GM18517 (cell line): ENCODE results near the gene CLEC2A.
"Not testable (repeated sequence)": the region's sequence is repeated elsewhere in the genome, so short reads cannot be mapped to it uniquely, and the experiment has no call there.

Experiments
- ATAC-seq: cut with Tn5 transposase; IDR thresholded peaks from one replicate; pipeline ENCODE4 v1.9.1; 2021; ENCODE audit warnings: mild to moderate bottlenecking, moderate library complexity; ENCODE audit not compliant: unreplicated experiment

The CLEC2A gene, protein sequence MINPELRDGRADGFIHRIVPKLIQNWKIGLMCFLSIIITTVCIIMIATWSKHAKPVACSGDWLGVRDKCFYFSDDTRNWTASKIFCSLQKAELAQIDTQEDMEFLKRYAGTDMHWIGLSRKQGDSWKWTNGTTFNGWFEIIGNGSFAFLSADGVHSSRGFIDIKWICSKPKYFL

DNA sequence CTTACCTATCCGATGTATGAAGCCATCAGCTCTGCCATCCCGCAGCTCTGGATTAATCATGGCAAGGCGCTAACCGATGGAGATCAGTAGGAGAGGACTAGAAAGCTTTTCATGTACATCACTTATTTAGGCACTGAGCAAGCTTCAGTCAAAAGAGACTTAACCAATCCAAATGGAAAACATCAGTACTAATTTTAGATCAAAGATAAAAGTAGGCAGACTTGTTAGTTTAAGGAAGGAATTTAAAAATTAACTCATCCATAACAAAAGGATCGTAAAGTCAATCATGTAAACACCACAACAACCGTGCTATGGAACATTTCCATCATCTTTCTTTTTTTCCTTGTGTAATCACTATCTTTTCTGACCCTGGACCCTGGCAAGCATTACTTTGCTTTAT, at the start of gene CLEC2A:
Gene CLEC2A (minus strand): TSS at position 101 of the 400 bp plus-strand sequence. CDS start 41 bp downstream, at position 60.
- no peak for ATAC-seq

DNA sequence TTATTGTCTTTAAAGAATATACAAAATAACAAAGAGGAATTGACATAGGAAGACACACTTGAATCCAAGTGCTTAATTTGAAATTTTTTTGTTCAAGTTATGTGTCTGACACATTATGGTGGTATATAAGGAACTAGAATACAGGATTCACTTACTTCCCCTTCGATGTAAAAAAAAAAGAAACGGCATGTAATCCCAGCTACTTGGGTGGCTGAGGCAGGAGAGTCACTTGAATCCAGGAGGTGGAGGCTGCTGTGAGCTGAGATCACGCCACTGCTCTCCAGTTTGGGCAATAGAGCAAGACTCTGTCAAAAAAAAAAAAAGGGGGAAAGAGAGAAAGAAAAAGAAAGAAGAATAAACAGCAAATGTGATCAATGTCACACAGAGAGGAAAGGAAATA, 48.0 kb upstream of the CLEC2A start:
- no peak for ATAC-seq

DNA sequence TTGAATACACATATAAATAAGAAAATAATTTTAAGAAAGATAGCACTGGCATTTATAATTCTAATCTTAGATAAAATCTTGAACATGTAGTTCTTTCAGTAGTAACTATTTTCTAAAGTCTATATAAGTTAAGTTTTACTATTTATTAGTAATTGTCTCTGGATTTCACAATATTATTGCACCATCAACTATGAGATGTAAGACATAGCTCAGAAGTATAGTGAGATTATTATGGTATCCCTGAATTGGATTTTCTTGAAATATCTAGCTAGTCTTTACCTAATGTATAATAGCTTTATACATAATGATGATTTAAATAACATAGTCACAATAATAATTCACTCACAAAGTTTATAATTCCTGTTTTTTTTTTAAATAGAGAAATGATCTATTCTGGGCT, 45.7 kb upstream of the CLEC2A start:
- ATAC-seq = no peak

DNA sequence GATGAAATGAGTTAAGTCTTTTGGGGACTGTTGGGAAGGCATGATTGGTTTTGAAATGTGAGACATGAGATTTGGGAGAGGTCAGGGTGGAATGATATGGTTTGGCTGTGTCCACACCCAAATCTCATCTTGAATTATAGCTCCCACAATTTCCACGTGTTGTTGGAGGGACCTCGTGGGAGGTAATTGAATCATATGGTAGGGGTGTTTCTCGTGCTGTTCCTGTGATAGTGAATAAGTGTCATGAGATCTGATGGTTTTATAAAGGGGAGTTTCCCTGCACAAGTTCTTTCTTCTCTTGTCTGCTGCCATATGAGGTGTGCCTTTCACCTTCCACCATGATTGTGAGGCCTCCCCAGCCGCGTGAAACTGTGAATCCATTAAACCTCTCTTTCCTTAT, 44.5 kb upstream of the CLEC2A start:
- not testable (repeated sequence) for ATAC-seq

DNA sequence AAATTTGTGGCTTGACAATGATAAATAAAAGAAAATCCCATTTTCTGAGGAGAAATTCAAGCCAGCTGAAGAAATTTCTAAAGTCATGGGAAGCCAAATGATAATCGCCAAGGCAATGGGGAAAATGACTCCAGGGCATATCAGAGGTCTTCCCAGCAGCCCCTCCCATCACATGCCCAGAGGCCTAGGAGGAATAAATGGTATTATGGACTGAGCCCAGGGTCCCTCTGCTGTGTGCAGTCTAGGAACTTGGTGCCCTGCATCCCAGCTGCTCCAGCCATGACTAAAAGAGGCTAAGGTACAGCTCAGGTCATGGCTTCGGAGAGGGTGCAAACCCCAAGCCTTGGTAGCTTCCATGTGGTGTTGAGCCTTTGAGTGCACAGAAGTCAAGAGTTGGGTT, 43.4 kb upstream of the CLEC2A start:
- ATAC-seq = no peak

DNA sequence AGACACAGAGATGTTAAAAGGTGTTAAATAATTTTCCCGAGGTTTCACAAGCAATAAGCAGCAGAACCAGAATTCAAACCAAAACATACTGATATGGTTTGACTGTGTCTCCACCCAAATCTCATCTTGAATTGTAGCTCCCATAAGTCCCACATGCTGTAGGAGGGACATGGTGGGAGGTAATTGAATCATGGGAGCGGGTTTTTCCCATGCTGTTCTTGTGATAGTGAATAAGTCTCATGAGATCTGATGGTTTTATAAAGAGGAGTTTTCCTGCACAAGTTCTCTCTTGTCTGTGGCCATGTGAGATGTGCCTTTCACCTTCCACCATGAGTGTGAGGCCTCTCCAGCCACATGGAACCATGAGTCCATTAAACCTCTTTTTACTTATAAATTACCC, 42.6 kb upstream of the CLEC2A start:
- ATAC-seq = not testable (repeated sequence)

DNA sequence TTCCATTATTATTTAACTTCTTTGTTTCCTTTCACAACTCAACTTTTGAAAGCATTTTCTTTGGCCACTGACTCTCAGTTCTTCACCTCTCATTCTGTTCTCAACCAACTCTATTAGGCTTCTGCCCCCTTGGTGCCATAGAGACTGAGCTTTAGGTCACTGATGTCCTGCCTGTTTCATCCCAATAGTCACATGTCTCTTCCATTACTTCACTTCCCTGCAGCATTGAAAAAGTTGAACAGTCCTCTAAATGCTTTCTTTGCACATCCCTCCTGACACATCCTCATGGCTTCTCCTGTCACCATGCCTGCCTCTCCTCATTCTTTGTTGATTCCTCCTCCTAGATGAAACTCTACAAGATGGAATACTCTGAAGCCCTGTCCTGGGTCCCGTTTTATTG, 41.8 kb upstream of the CLEC2A start:
- ATAC-seq = no peak

DNA sequence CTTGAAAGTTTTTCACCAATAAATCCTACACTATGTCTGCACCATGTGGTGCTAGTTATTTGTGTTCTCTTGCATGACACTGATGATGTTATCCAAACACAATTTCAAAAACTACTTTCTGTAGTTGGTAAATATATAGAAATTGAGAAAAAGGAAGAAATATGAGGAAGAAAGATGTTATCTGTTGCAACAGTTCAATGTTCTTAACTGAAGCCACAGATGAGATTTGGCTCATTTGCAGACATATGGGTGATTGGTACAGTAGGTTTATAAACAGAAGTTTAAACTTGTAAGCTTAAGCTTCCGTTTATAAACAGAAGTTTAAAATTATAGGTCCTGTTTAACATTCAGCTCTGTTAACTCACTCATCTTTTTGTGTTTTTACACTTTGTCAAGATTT, 39.0 kb upstream of the CLEC2A start, which contains the start of gene CLEC12A:
Gene CLEC12A (plus strand): TSS at position 229 of the 400 bp plus-strand sequence. CDS start 188 bp downstream, outside the sequence.
- no peak for ATAC-seq

DNA sequence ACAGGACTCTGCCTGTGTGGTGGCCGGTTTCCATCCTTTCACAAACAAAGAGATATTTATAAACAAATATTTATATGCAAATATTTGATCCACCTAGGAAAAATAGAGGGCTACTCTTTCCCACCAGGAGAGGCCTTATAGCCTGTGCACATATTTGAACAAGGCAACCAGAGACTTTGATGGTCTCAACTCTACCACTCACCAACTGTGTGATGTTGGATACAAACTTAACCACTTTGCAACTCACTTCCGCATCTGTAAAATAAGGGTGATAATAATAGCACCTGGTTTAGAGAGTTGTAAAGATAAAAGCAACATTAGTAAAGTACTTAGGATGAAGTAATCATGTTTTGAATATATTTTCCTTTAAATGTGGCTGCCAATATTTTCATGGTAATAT, 37.5 kb upstream of the CLEC2A start:
- ATAC-seq = no peak

DNA sequence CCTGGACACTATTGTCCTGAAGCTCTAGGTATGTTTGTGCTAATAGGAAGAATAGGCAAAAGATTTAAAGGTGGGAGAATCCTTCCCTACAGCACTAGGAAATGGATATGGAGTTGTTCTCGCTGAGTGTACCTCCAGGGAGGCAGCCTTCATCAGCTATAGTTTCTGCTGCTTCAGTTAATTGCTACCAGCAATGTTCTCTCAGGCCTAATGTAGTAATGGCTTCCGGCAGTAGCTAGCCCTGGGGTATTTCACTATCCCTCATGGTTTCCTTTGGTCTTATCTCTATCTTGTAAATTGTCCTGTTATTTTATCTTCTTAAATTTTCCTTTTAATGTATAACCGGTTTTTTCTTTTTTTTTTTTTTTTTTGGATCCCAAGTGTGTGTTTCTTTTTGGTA, 29.7 kb upstream of the CLEC2A start:
- ATAC-seq = no peak

DNA sequence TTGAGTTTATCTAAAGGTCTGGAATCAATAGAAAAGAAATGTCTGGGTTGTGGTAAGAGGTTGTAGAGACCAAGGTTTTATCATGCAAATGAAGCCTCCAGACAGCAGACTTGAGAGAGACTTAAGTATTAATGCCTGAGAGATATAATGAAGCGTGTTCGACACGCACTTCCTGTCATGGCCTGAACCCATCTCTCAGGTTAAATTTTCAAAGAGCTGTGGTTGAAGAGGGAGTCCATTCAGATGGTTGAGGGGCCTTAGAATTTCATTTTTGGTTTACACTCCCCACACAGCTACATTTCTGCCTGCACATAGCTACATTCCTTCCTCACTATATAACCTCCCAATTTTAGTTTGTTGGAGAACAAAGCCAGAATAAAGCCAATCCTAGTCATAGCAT, 28.9 kb upstream of the CLEC2A start:
- no peak for ATAC-seq

DNA sequence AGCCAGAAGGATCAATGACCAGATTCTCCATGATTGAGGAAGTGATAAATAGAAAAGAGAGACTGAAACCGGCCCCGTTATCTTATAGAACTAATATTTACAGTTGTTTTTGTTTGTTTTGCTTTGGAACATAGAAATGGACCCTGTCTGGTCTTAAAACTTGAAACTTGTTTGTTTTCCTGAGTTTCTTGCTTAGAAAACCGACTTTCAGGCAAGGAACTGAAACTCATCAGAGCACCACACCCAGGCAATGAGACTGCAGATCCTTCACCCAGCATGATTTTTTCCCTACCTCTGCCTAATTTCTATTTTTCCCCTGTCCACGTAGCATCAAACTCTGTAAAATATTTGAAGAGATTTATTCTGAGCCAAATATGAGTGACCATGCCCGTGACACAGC, 28.4 kb upstream of the CLEC2A start:
- no peak for ATAC-seq

DNA sequence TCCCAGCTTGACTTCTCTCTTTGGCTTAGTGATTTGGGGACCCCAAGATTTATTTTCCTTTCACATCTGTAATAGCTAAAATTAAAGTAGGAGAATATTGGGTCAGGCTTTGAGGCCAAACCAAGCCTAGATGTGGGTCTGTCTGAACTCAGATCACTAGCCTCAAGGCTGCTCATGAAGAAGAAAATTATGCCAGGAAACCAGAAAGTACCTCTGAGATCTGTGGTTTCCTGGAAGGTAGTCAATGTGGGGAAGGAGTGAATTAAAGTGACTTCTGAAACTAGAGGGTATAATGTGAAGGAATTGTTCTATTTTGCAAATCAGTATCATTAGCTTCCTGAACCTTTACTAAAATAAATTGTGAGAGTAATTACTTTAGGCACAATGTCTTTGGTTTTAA, 25.7 kb upstream of the CLEC2A start:
- no peak for ATAC-seq

DNA sequence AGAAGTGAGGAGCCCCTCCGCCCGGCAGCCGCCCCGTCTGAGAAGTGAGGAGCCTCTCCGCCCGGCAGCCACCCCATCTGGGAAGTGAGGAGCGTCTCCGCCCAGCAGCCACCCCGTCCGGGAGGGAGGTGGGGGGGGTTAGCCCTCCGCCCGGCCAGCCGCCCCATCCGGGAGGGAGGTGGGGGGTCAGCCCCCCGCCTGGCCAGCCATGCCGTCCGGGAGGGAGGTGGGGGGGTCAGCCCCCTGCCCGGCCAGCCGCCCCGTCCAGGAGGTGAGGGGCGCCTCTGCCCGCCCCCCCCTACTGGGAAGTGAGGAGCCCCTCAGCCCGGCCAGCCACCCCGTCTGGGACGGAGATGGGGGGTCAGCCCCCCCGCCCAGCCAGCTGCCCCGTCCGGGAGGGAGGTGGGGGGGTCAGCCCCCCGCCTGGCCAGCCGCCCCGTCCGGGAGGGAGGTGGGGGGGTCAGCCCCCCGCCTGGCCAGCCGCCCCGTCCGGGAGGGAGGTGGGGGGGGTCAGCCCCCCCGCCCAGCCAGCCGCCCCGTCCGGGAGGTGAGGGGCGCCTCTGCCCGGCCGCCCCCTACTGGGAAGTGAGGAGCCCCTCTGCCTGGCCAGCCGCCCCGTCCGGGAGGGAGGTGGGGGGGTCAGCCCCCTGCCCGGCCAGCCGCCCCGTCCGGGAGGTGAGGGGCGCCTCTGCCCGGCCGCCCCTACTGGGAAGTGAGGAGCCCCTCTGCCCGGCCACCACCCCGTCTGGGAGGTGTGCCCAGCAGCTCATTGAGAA, 21.0 kb upstream of the CLEC2A start:
- ATAC-seq = not testable (repeated sequence)

DNA sequence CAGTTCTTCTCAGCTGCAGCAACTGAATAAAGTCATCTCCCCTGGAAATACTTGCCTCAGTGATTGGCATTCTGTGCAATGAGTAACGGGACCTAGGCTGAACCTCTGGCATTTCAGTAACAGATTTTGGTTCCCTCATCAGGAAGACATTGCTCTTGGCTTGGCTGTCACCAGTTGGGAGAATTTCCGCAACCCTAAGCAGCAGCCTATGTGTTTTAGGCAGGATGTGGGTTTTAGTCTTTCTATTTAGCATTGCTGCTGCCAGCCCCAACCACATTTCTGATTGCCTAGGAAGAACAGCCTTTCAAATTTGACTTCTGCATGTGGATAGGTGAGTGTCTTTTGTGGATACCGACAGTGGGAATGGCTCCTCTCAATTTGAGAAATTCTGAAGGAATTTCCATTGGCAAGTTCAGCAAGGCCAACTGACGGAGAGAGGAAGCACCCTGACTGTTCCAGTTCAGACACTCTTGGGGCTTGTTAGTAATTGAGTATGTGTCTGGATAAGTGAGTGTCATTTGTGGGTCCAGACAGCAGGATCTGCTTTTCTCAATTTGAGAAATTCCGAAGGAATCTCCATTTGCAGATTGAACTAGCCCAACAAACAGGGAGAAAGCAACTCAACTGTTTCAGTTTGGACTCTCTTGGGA, 19.0 kb upstream of the CLEC2A start:
- ATAC-seq = peak; percentile 34

DNA sequence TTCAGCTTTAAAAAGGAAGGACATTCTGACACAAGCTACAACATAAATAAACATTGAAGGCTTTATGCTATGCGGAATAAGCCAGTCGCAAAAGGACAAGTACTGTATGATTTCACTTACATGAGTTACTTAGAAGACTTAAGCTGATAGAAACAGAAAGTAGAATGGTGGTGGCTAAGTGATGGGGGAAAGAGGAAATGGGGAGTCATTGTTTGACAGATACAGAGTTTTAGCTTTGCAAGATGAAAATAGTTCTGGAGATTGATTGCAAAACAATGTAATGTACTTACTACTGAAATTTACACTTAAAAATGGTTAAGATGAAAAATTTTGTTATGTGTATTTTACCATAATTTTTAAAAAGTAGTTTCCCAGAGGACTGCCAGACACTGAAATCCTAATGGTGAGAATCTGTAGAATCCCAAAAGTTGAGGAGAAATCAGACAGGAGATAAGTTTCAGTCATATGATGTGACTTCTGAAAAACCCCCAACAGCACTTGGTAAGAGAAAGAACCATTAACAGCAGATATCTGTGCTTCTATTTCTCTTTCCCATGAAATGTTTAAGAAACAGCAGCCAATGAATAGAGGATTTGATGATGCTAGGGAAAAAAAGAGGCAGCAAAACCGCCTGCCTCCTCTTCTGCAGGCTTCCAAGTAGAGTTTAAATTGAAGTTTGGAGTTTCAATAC, 16.6 kb upstream of the CLEC2A start:
- peak; percentile 98 for ATAC-seq

DNA sequence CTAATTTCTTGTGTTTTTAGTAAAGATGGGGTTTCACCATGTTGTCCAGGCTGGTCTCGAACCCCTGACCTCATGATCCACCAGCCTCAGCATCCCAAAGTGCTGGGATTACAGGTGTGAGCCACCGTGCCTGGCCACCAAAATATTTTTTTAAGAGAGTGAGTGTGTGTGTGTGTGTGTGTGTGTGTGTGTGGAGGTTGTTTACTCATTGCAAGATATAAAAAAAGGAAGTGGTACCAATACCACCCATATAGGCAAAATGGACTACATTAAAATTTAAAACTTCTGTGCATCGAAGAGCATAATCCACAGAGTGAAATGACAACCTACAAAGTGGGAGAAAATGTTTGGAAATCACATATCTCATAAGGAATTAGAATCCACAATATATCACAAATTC, 15.5 kb upstream of the CLEC2A start:
- ATAC-seq = no peak

DNA sequence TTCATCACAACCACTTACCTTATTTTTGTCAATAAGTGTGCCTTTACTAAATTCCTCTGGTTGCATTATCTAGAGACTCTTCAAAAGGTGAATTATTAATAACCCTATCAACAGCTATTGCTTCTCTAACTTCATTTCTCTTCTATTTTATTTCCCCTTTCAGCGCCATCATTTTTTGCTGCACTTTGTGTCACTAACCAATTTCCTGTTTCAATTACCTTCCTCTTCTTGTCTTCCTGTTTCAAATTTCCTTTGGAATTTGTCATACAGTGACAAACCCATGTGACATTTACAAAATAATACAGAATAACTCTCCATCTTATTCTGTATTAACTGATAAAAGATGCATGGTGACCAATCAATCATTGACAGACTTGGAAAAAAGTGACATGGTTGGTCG, 12.2 kb upstream of the CLEC2A start:
- no peak for ATAC-seq

DNA sequence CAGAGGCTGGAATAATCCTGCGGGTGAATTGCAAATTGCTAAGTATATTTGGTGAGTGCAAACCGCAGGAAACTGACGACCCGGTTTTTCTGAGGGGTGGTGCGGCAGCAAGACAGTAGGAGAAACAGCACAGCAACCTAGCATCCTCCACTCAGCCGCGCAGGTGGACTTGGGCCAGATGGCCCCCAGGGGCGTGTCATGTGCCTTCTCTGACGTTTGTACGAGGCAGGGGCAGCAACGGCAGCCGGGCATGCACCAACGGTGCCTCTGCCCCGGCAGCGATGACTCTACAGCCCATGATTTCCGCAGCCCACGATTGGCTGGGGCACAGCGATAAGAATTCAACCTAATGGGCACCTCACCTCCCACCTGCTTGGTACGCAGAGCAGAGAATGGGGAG, 11.1 kb upstream of the CLEC2A start:
- peak; percentile 71 for ATAC-seq

DNA sequence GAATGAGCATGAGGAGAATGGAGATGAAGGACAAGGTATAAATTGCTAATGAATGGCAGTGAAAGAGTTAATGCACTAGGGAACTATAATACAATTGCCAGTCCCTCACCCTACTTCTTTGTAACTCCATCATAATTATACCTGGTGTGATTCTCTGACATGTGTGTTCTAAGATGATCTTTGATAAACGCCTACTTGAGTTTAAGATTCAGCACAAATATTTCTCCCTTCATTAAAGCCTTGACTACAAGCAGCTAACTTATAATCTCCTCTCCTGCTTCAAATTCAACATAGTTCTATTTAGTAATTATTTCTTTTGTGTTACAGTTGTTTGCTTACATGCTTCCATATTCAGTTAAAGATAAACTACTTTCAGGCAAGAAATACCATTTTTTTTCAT, 9.7 kb upstream of the CLEC2A start:
- ATAC-seq = no peak

DNA sequence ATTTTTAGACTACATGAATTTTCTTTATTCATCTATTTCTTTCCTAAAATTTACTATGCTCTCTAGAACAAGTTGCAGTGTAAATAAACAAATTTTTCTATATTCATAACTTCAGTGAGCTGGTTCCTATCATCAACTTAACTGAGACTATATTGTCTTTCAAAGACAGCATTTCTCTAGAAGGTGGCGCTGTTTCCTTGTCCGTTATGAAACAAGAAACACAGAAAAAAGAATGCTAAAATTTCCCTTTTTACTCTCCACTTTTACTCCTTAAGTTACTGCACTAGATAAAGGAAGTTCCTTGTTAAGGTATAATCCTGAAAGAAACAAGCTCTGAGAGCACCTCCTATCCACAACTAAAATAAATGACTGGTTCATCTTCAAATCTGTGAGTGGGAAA, 8.2 kb upstream of the CLEC2A start:
- no peak for ATAC-seq

DNA sequence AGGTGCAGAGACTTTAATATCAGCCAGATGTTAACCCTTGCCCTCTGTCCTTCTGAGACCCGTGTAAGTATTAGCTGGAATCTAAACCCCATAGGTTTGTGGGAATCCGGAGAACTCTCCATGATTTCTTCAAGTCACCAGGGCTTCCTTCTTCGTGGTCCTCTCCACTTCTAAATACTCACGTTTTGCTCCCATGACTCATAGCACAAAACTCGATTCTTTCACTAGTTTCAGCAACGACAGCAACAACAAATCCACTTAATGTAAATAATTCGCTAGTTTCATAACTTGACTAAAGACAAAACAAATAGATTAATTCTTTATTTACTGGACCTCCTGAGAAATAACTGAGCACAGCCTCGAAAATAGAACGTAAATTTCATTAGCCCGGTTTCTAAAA, 4.4 kb upstream of the CLEC2A start:
- ATAC-seq = no peak
